OCI-LY7 (cell line): ENCODE results near the gene CCT5. TPM values are rescaled to one million over a fixed set of nuclear protein-coding genes. Genes with fewer than 3 reads are reported as not detected.

Experiments used
- BruUV-seq: library from RNA; stranded (reverse); fragments of 400-500 nt; replicated peaks from 2 replicates; lab custom pipeline; 2021; lab: Mats Ljungman, UMichigan
- CTCF ChIA-PET: fragments of 300-600 bp; sonication (Branson Sonifier 250); formaldehyde crosslinking; loops from one replicate; lab custom pipeline; 2022; ENCODE audit warnings: antibody characterized with exemption; ENCODE audit not compliant: unreplicated experiment; lab: Charles Lee
- POLR2A ChIA-PET: fragments of 300-600 bp; sonication (Branson Sonifier 250); formaldehyde crosslinking; loops from one replicate; lab custom pipeline; 2022; ENCODE audit warnings: antibody characterized with exemption; lab: Charles Lee
- DNase-seq: peaks from one replicate; pipeline ENCODE4 v3.0.0-alpha.2; 2015; ENCODE audit warnings: low spot score
- H2AFZ ChIP-seq: fragments of 200-600 bp; sonication (generic), shearing (Covaris generic); 2 replicates; pipeline ENCODE4 v1.6.1; 2014; ENCODE audit warnings: mild to moderate bottlenecking, antibody characterized with exemption, low read length, moderate library complexity
- H3K27ac ChIP-seq: fragments of 200-600 bp; sonication (generic); 2 replicates; pipeline ENCODE4 v1.5.1; 2014; ENCODE audit warnings: mixed run types, low read depth, mild to moderate bottlenecking, moderate library complexity, low read length, inconsistent platforms; ENCODE audit not compliant: poor library complexity, severe bottlenecking
- H3K36me3 ChIP-seq: fragments of 200-600 bp; sonication (generic); 2 replicates; pipeline ENCODE4 v1.6.1; 2014; ENCODE audit warnings: mild to moderate bottlenecking, antibody characterized with exemption, low read length, moderate library complexity, mixed read lengths; ENCODE audit not compliant: insufficient read depth
- H3K4me1 ChIP-seq: fragments of 200-600 bp; sonication (generic); 2 replicates; pipeline ENCODE4 v1.5.1; 2014; ENCODE audit warnings: mild to moderate bottlenecking, low read length; ENCODE audit not compliant: insufficient read depth, poor library complexity, severe bottlenecking
- H3K4me2 ChIP-seq: fragments of 200-600 bp; sonication (generic); 2 replicates; pipeline ENCODE4 v1.6.1; 2014; ENCODE audit warnings: mild to moderate bottlenecking, low read length
- H3K4me3 ChIP-seq: fragments of 200-600 bp; sonication (generic); 2 replicates; pipeline ENCODE4 v1.5.1; 2014; ENCODE audit warnings: mild to moderate bottlenecking, low read depth, low read length; ENCODE audit not compliant: poor library complexity, severe bottlenecking
- H3K79me2 ChIP-seq: fragments of 200-600 bp; sonication (generic); 2 replicates; pipeline ENCODE4 v1.6.1; 2016; ENCODE audit warnings: low read depth, mild to moderate bottlenecking, low read length, moderate library complexity, mixed read lengths; ENCODE audit not compliant: insufficient read depth
- H3K9me2 ChIP-seq: fragments of 200-600 bp; sonication (generic); 2 replicates; pipeline ENCODE4 v1.6.1; 2016; ENCODE audit warnings: mild to moderate bottlenecking, low read length, mixed read lengths; ENCODE audit not compliant: insufficient read depth
- H3K9me3 ChIP-seq: fragments of 200-600 bp; sonication (generic); 2 replicates; pipeline ENCODE4 v1.6.1; 2014; ENCODE audit warnings: mild to moderate bottlenecking, mixed run types, low read length, mixed read lengths
- H4K20me1 ChIP-seq: fragments of 200-600 bp; sonication (generic); 2 replicates; pipeline ENCODE4 v1.6.1; 2014; ENCODE audit warnings: mild to moderate bottlenecking, antibody characterized with exemption, low read length, moderate library complexity, mixed read lengths; ENCODE audit not compliant: insufficient read depth
- EZH2phosphoT487 ChIP-seq: fragments of 200-600 bp; sonication (generic); IDR thresholded peaks from 2 replicates; pipeline ENCODE4 v1.6.1; 2018; ENCODE audit warnings: low read depth, borderline replicate concordance, mild to moderate bottlenecking, mixed run types, antibody characterized with exemption, low read length, moderate library complexity, mixed read lengths
- intact Hi-C: fragments of 100-400 bp; cut with micrococcal nuclease; formaldehyde crosslinking; loops from one replicate; pipeline ENCODE4 v1.10.0; 2022; ENCODE audit not compliant: unreplicated experiment
- total RNA-seq, 2 experiments: library from RNA; depleted of rRNA in 1 of 2; stranded (reverse); fragments of >200 nt in 1 of 2; shearing (Covaris generic) in 1 of 2; gene quantifications; 2 replicates each; pipeline ENCODE4 v1.2.3, GENCODE V29; 2014 to 2022
- TF ChIP-seq, protein P1 (sequence below): fragments of 200-600 bp; sonication (generic); conservative IDR thresholded peaks from 2 replicates; pipeline ENCODE4 v1.5.1; 2014; ENCODE audit warnings: mild to moderate bottlenecking, antibody characterized with exemption, low read length, moderate library complexity, mixed read lengths

CCT5 gene
- total RNA-seq, 2 experiments from 2014 or later: 389 to 498 TPM

DNA sequence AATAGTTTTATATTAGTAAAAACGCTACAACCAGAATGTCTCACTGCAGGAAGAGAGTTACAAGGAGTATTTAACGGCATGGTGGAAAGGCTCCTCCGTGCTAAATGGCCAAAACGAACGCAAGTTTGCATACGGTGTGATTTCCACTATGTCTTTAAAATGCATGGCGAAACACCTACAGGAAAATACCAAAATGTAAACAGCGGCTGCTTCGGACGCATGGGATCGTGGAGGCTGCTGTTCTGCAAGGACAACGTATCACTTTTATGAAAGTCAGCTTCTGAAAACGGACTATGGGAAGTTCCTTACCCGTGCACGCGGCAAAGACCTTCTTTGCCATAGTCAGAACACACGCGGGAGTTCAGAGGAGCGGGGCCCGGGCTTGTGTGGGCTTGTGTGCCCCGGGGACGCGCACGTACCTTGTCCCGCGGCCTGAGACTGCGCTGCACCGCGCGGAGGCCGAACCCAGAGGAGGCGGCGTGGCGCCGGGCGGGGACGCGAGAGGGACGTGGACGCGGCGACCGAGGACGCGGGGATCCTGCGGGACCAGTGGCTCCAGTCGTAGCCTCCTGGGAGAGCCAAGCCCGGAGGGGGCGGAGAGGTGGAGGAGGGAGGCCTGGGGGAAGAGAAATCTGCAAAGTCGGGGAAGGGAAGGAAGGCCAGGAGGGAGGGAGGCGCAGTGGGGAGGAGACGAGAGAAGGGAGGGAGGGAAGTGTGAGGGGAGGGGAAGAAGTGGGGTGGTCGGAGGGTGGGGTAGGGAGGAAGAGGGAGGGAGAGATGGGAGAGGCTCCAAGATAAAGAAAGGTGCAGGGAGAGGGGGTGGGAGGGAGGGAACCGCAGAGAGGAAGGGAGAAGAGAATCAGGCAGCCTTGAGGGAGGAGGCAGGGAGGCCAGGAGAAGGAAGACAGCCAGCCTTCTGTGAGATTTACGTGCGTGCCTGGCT, 57.4 kb downstream of the CCT5 start, which contains the start of gene CMBL:
CMBL (minus strand) TSS at position 697 of the 943 bp plus-strand sequence. CDS start 17,140 bp downstream, outside the sequence.
- Histone ChIP-seq H3K4me3 (no peak within 1 kb of the TSS), H2AFZ (no peak within 1 kb of the TSS), H3K79me2 (no peaks in the 10 kb centered on the region), H3K9me3 (no peaks in the 10 kb centered on the region), H4K20me1 (no peaks in the 10 kb centered on the region), H3K27ac (no peak within 1 kb of the TSS), H3K36me3 (no peaks in the 10 kb centered on the region), H3K9me2 (no peaks in the 10 kb centered on the region), H3K4me1 (no peaks in the 10 kb centered on the region), H3K4me2 (no peak within 1 kb of the TSS; the same call in 1 of the 2 replicates)
- no peak for TF ChIP-seq EZH2phosphoT487
- TF ChIP-seq, protein P1, sequence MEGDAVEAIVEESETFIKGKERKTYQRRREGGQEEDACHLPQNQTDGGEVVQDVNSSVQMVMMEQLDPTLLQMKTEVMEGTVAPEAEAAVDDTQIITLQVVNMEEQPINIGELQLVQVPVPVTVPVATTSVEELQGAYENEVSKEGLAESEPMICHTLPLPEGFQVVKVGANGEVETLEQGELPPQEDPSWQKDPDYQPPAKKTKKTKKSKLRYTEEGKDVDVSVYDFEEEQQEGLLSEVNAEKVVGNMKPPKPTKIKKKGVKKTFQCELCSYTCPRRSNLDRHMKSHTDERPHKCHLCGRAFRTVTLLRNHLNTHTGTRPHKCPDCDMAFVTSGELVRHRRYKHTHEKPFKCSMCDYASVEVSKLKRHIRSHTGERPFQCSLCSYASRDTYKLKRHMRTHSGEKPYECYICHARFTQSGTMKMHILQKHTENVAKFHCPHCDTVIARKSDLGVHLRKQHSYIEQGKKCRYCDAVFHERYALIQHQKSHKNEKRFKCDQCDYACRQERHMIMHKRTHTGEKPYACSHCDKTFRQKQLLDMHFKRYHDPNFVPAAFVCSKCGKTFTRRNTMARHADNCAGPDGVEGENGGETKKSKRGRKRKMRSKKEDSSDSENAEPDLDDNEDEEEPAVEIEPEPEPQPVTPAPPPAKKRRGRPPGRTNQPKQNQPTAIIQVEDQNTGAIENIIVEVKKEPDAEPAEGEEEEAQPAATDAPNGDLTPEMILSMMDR: no peak
- POLR2A ChIA-PET: no interaction called here
- CTCF ChIA-PET: no interaction called here
- intact Hi-C loops: no loop called here
- no peak for DNase-seq
- BruUV-seq: no TSS peak

DNA sequence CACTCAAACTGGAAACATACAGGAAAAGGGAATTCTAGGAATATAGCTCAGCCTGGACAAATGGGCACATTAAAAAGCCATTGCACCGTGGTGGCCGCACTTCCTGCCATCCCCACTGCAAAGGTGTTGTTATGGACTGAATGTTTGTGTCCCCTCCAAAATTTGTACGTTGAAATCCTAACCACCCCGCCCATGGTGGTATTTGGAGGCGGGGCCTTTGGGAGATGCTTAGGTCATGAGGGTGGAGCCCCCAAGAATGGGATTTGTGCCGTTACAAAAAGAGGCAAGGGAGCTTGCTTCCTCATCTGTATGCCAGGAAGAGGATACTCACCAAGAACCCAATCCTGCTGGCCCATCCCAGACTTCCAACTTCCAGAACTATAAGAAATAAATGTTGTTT, 58.8 kb downstream of the CCT5 start:
- Histone ChIP-seq H3K4me3 (no peak overlapping the region), H4K20me1 (no peaks in the 10 kb centered on the region), H3K27ac (no peak overlapping the region), H3K9me3 (no peaks in the 10 kb centered on the region), H3K9me2 (no peaks in the 10 kb centered on the region), H3K4me1 (no peaks in the 10 kb centered on the region), H3K36me3 (no peaks in the 10 kb centered on the region), H3K4me2 (no peak overlapping the region), H3K79me2 (no peaks in the 10 kb centered on the region), H2AFZ (no peak overlapping the region)
- no peak for DNase-seq
- intact Hi-C loops: no loop called here
- no peak for TF ChIP-seq EZH2phosphoT487
- TF ChIP-seq, protein P1: no peak
- POLR2A ChIA-PET: no interaction called here
- CTCF ChIA-PET: no interaction called here
- BruUV-seq: no TSS peak
